Measurements from ENCODE around the gene SUV39H1.

Gene SUV39H1

DNA sequence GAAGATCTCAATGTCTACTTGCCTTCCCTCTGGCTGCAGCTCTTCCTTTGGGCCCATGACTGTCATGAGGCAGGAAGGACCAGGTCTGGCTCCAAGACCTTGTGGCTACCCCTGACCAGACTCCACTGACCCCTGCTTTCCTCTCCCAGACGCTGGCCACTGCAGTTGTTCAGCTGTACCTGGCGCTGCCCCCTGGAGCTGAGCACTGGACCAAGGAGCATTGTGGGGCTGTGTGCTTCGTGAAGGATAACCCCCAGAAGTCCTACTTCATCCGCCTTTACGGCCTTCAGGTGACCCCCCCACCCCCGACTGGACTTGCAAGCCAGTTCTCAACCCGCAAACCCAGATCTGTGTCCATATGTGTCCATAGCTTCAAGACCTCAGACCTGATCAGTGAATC, 12.4 kb upstream of the SUV39H1 start:
- Histone ChIP-seq H3F3A (ENCODE audit: low read depth) (no peaks in the 10 kb centered on the region), H3K27me3 (ENCODE audit: insufficient read depth, low read length, poor library complexity, severe bottlenecking) (no peaks in the 10 kb centered on the region), H2AFZ (ENCODE audit: low read length) (no peak overlapping the region), H3K9me2 (replicated peaks; ENCODE audit: low read depth, low read length) (no peaks in the 10 kb centered on the region), H3K4me1 (ENCODE audit: insufficient read depth, low read length, poor library complexity, severe bottlenecking) (peaks cover 15% of the 10 kb centered on the region), H3K9ac (ENCODE audit: low read depth, low read length, poor library complexity, severe bottlenecking) (peak overlapping the region; percentile 93), H3K4me3 (ENCODE audit: low read length, poor library complexity, severe bottlenecking) (peak overlapping the region; percentile 98), H3K9me3 (ENCODE audit: insufficient read depth, low read depth, low read length) (no peaks in the 10 kb centered on the region), H3K79me2 (ENCODE audit: insufficient read depth, low read length) (peaks cover 31% of the 10 kb centered on the region), H3K36me3 (ENCODE audit: insufficient read depth, low read length) (no peaks in the 10 kb centered on the region), H3K4me2 (ENCODE audit: low read depth, low read length, poor library complexity, severe bottlenecking) (peak overlapping the region; percentile 83), H4K20me1 (ENCODE audit: insufficient read depth, low read length, poor library complexity, severe bottlenecking) (no peaks in the 10 kb centered on the region)
- TF ChIP-seq CTCF (conservative IDR thresholded peaks at IDR 0.05; ENCODE audit: low read length), result no peak
- TF ChIP-seq EZH2phosphoT487 (IDR thresholded peaks at IDR 0.05; ENCODE audit: borderline replicate concordance), result no peak

DNA sequence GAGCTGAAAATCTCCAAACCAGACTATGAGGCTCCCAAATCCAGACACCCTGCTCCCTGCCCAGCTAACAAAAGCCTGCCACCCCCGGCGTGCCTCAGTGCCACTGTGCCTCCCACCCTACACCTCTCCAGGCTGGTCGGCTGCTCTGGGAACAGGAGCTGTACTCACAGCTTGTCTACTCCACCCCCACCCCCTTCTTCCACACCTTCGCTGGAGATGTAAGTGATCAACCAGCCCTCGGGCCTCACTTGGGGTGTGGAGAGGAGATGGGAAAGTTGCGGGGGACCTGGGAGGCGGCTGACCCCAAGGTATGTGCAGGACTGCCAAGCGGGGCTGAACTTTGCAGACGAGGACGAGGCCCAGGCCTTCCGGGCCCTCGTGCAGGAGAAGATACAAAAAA, 11.1 kb upstream of the SUV39H1 start:
- peaks cover 31% of the 10 kb centered on the region for H3K79me2 ChIP-seq (ENCODE audit: insufficient read depth, low read length)
- H3K9me2 ChIP-seq (replicated peaks; ENCODE audit: low read depth, low read length), result no peaks in the 10 kb centered on the region
- no peak overlapping the region for H2AFZ ChIP-seq (ENCODE audit: low read length)
- H3K4me1 ChIP-seq (ENCODE audit: insufficient read depth, low read length, poor library complexity, severe bottlenecking), result peaks cover 15% of the 10 kb centered on the region
- H3K9me3 ChIP-seq (ENCODE audit: insufficient read depth, low read depth, low read length), result no peaks in the 10 kb centered on the region
- no peaks in the 10 kb centered on the region for H3K36me3 ChIP-seq (ENCODE audit: insufficient read depth, low read length)
- no peaks in the 10 kb centered on the region for H3F3A ChIP-seq (ENCODE audit: low read depth)
- TF ChIP-seq EZH2phosphoT487 (IDR thresholded peaks at IDR 0.05; ENCODE audit: borderline replicate concordance) (no peak), CTCF (conservative IDR thresholded peaks at IDR 0.05; ENCODE audit: low read length) (no peak)
- peak overlapping the region; percentile 83 for H3K4me2 ChIP-seq (ENCODE audit: low read depth, low read length, poor library complexity, severe bottlenecking)
- H3K4me3 ChIP-seq (ENCODE audit: low read length, poor library complexity, severe bottlenecking), result peak overlapping the region; percentile 6
- H3K27me3 ChIP-seq (ENCODE audit: insufficient read depth, low read length, poor library complexity, severe bottlenecking), result no peaks in the 10 kb centered on the region
- no peak overlapping the region for H3K9ac ChIP-seq (ENCODE audit: low read depth, low read length, poor library complexity, severe bottlenecking)
- H4K20me1 ChIP-seq (ENCODE audit: insufficient read depth, low read length, poor library complexity, severe bottlenecking), result no peaks in the 10 kb centered on the region

DNA sequence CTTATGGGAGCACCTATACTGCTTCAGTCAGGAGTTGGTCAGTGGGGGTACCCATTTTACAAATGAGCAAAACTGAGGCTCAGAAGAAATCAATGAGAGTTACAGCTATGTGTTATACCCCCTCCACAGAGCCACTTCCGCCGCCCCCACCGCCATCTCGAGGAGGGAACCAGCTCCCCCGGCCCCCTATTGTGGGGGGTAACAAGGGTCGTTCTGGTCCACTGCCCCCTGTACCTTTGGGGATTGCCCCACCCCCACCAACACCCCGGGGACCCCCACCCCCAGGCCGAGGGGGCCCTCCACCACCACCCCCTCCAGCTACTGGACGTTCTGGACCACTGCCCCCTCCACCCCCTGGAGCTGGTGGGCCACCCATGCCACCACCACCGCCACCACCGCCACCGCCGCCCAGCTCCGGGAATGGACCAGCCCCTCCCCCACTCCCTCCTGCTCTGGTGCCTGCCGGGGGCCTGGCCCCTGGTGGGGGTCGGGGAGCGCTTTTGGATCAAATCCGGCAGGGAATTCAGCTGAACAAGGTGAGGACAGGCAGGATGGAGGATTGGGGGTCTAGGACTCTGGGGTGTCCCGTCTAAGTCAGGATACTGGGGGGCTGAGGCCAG, 7.9 kb upstream of the SUV39H1 start:
- TF ChIP-seq CTCF (conservative IDR thresholded peaks at IDR 0.05; ENCODE audit: low read length), result no peak
- TF ChIP-seq EZH2phosphoT487 (IDR thresholded peaks at IDR 0.05; ENCODE audit: borderline replicate concordance), result no peak

More for the DNA sequence above, 7.9 kb upstream of the SUV39H1 start:
- H3K9me3 ChIP-seq (ENCODE audit: insufficient read depth, low read depth, low read length), result no peaks in the 10 kb centered on the region
- H3K79me2 ChIP-seq (ENCODE audit: insufficient read depth, low read length), result peaks cover 30% of the 10 kb centered on the region
- no peaks in the 10 kb centered on the region for H4K20me1 ChIP-seq (ENCODE audit: insufficient read depth, low read length, poor library complexity, severe bottlenecking)
- H3K9me2 ChIP-seq (replicated peaks; ENCODE audit: low read depth, low read length), result no peaks in the 10 kb centered on the region
- H2AFZ ChIP-seq (ENCODE audit: low read length), result no peak overlapping the region
- no peaks in the 10 kb centered on the region for H3K27me3 ChIP-seq (ENCODE audit: insufficient read depth, low read length, poor library complexity, severe bottlenecking)
- no peaks in the 10 kb centered on the region for H3K36me3 ChIP-seq (ENCODE audit: insufficient read depth, low read length)
- no peak overlapping the region for H3K9ac ChIP-seq (ENCODE audit: low read depth, low read length, poor library complexity, severe bottlenecking)
- no peak overlapping the region for H3K4me3 ChIP-seq (ENCODE audit: low read length, poor library complexity, severe bottlenecking)
- no peak overlapping the region for H3K4me2 ChIP-seq (ENCODE audit: low read depth, low read length, poor library complexity, severe bottlenecking)
- H3F3A ChIP-seq (ENCODE audit: low read depth), result no peaks in the 10 kb centered on the region
- H3K4me1 ChIP-seq (ENCODE audit: insufficient read depth, low read length, poor library complexity, severe bottlenecking), result peaks cover 15% of the 10 kb centered on the region
